Neutrophil (primary cell): ENCODE results near the gene GRK1.
A peak's percentile ranks its signal among the peaks of the same experiment; 100 is the strongest.

Experiments
- H3K27ac ChIP-seq: fragments of 200-600 bp; sonication (generic); 2 replicates; pipeline ENCODE4 v1.5.1; 2016; ENCODE audit warnings: mild to moderate bottlenecking, moderate library complexity
- H3K27me3 ChIP-seq: fragments of 200-600 bp; sonication (generic); 2 replicates; pipeline ENCODE4 v1.6.0; 2016; ENCODE audit warnings: mild to moderate bottlenecking
- H3K36me3 ChIP-seq: fragments of 200-600 bp; sonication (generic); 2 replicates; pipeline ENCODE4 v1.5.1; 2017
- H3K4me1 ChIP-seq, 2 experiments: fragments of 200-600 bp in 1 of 2; sonication (generic) in 1 of 2; 1 replicate in 1 of 2; 2 replicates in 1 of 2; pipeline versions ENCODE4 v1.5.1 to v1.6.1; 2013 to 2016; ENCODE audit warnings: low read depth in 1 of 2, low read length in 1 of 2, mild to moderate bottlenecking in 1 of 2, moderate library complexity in 1 of 2; ENCODE audit not compliant: control insufficient read depth in 1 of 2, insufficient read depth in 1 of 2
- H3K4me3 ChIP-seq, 2 experiments: fragments of 200-600 bp in 1 of 2; sonication (generic) in 1 of 2; 1 replicate in 1 of 2; 2 replicates in 1 of 2; pipeline ENCODE4 v1.5.1; 2013 to 2016; ENCODE audit warnings: low read depth in 1 of 2, low read length in 1 of 2, mild to moderate bottlenecking in 1 of 2, moderate library complexity in 1 of 2
- H3K9me3 ChIP-seq: fragments of 200-600 bp; sonication (generic); 2 replicates; pipeline ENCODE4 v1.5.1; 2016
- CTCF ChIP-seq: fragments of 200-600 bp; sonication (generic); IDR thresholded peaks from 2 replicates; pipeline ENCODE4 v1.5.1; 2016; ENCODE audit warnings: antibody characterized with exemption

GRK1 gene

GRCh38 chr13:113754242-113754641 is 87.2 kb downstream of the GRK1 start:
- H3K36me3 ChIP-seq = no peaks in the 10 kb centered on the region
- peaks cover 14% of the 10 kb centered on the region for H3K27me3 ChIP-seq
- no peak for TF ChIP-seq CTCF

GRCh38 chr13:113754691-113755090 is 87.7 kb downstream of the GRK1 start:
- Histone ChIP-seq H3K27me3 (peaks cover 18% of the 10 kb centered on the region), H3K4me1 (peaks cover 22 to 29% of the 10 kb centered on the region in 2 experiments), H3K27ac (no peak overlapping the region), H3K4me3 (no peak overlapping the region), H3K9me3 (no peaks in the 10 kb centered on the region), H3K36me3 (no peaks in the 10 kb centered on the region)
- no peak for TF ChIP-seq CTCF

More at GRCh38 chr13:113754242-113754641, 87.2 kb downstream of the GRK1 start:
- Histone ChIP-seq H3K4me1 (peaks cover 18 to 24% of the 10 kb centered on the region in 2 experiments), H3K4me3 (no peak overlapping the region), H3K9me3 (no peaks in the 10 kb centered on the region), H3K27ac (no peak overlapping the region)

- TF ChIP-seq CTCF = no peak
- H3K36me3 ChIP-seq = no peaks in the 10 kb centered on the region
- H3K9me3 ChIP-seq = no peaks in the 10 kb centered on the region
- peaks cover 26 to 36% of the 10 kb centered on the region in 2 experiments for H3K4me1 ChIP-seq
- no peak overlapping the region for H3K27ac ChIP-seq
- no peak overlapping the region for H3K4me3 ChIP-seq
- H3K27me3 ChIP-seq = peaks cover 37% of the 10 kb centered on the region
These were observed 89.5 kb downstream of the GRK1 start for GRCh38 chr13:113756441-113757097.

GRCh38 chr13:113758651-113759524 is 91.9 kb downstream of the GRK1 start, which contains the start of gene TMEM255B:
Gene TMEM255B, plus strand, starts transcription at chr13:113759226. Its CDS starts 44 bp downstream, at chr13:113759270.
- peak within 1 kb of the TSS; percentile 92 to 99 for H3K4me3 ChIP-seq
- H3K27ac ChIP-seq = peak within 1 kb of the TSS; percentile 96
- TF ChIP-seq CTCF = peak; percentile 72
- H3K27me3 ChIP-seq = peaks cover 52% of the 10 kb centered on the region
- H3K4me1 ChIP-seq = peaks cover 26 to 36% of the 10 kb centered on the region in 2 experiments
- no peaks in the 10 kb centered on the region for H3K9me3 ChIP-seq
- H3K36me3 ChIP-seq = no peaks in the 10 kb centered on the region

GRCh38 chr13:113759525-113760137 is 92.6 kb downstream of the GRK1 start:
- peaks cover 26 to 36% of the 10 kb centered on the region in 2 experiments for H3K4me1 ChIP-seq
- H3K4me3 ChIP-seq = peak overlapping the region; percentile 92 to 99
- H3K27me3 ChIP-seq = peaks cover 49% of the 10 kb centered on the region
- no peak for TF ChIP-seq CTCF
- no peaks in the 10 kb centered on the region for H3K36me3 ChIP-seq
- H3K9me3 ChIP-seq = no peaks in the 10 kb centered on the region
- peak overlapping the region; percentile 96 for H3K27ac ChIP-seq
